Fibroblast of the aortic adventitia (primary cell): ENCODE results near the gene CBX1. TPM values are rescaled to one million over a fixed set of nuclear protein-coding genes. Genes with fewer than 3 reads are reported as not detected.
"Not testable (repeated sequence)": the region's sequence is repeated elsewhere in the genome, so short reads cannot be mapped to it uniquely, and the experiment has no call there.

Experiments
- DNase-seq: peaks from one replicate; pipeline ENCODE4 v3.0.0-alpha.2; 2010; ENCODE audit warnings: low read depth
- H3K4me3 ChIP-seq: 2 replicates; pipeline ENCODE4 v1.5.1; 2011; ENCODE audit warnings: low read depth, mild to moderate bottlenecking, control low read depth, low read length, moderate library complexity
- CTCF ChIP-seq: IDR thresholded peaks from 2 replicates; pipeline ENCODE4 v1.5.1; 2011; ENCODE audit warnings: mild to moderate bottlenecking, low read length, control low read depth, inconsistent platforms; ENCODE audit not compliant: insufficient read depth
- total RNA-seq: library from RNA; depleted of rRNA; stranded (reverse); fragments of >200 nt; gene quantifications from 2 replicates; pipeline ENCODE4 v1.2.3, GENCODE V29; 2012; ENCODE audit warnings: low replicate concordance

Gene CBX1
- total RNA-seq, 1 donor: 49.2 TPM

DNA sequence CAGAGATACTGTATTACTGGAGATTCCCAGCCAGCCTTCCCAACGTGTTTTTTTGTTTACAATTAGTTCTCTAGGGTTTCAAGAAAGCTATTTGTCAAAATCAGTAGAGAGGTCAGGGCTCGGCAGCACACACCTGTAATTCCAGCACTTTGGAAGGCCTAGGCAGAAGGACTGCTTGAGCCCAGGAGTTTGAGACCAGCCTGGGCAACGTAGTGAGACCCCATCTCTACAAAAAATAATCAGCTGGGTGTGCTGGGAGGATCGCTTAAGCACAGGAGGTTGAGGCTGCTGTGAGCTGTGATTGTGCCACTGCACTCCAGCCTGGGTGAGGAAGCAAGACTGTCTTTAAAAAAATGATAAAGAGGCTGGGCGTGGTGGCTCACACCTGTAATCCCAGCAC, 19.4 kb downstream of the CBX1 start:
- no peak for DNase-seq
- H3K4me3 ChIP-seq: no peak overlapping the region
- no peak for TF ChIP-seq CTCF

DNA sequence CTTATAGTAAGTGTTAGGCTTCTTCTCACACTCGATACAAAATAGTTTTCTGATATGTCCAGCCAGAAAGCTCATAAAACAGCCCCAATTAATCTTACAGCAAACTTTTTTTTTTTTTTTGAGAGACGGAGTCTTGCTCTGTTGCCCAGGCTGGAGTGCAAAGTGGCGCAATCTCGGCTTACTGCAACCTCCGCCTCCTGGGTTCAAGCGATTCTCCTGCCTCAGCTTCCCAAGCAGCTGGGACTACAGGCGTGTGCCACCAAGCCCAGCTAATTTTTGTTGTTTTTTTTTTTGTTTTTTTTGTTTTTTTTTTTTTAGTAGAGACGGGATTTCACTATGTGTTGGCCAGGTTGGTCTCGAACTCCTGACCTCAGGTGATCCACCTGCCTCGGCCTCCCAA, 24.1 kb downstream of the CBX1 start:
- not testable (repeated sequence) for DNase-seq, H3K4me3 ChIP-seq

GRCh38 chr17:48074322-48075081, 26.8 kb downstream of the CBX1 start:
- DNase-seq: peak; percentile 91
- H3K4me3 ChIP-seq: no peak overlapping the region
- TF ChIP-seq CTCF: peak; percentile 77

- DNase-seq: peak; percentile 57
- not testable (repeated sequence) for H3K4me3 ChIP-seq
Observed at GRCh38 chr17:48073566-48074094, 27.6 kb downstream of the CBX1 start.

DNA sequence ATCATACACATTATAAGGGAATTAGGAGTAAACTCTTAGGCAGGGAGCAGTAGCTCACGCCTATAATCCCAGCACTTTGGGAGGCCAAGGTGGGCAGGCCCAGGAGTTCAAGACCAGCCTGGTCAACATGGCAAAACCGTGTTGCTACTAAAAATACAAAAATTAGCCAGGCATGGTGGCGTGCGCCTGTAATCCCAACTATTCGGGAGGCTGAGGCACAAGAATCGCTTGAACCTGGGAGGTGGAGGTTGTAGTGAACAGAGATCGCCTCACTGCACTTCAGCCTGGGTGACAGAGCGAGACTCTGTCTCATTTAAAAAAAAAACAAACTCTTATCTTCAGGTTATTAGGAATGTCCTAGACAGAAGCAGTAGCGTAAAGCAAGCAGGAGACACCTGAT, 28.5 kb downstream of the CBX1 start:
- H3K4me3 ChIP-seq, DNase-seq: not testable (repeated sequence)

- DNase-seq: peak; percentile 83
- no peak overlapping the region for H3K4me3 ChIP-seq
- no peak for TF ChIP-seq CTCF
Observed at GRCh38 chr17:48071654-48072053, 29.6 kb downstream of the CBX1 start.

- no peak for DNase-seq
- TF ChIP-seq CTCF: no peak
- H3K4me3 ChIP-seq: no peak overlapping the region
Observed at GRCh38 chr17:48070195-48070594, 31.1 kb downstream of the CBX1 start.

- no peak overlapping the region for H3K4me3 ChIP-seq
- peak; percentile 57 for TF ChIP-seq CTCF
- DNase-seq: peak; percentile 59
Observed at GRCh38 chr17:48068491-48068961, 32.8 kb downstream of the CBX1 start.

DNA sequence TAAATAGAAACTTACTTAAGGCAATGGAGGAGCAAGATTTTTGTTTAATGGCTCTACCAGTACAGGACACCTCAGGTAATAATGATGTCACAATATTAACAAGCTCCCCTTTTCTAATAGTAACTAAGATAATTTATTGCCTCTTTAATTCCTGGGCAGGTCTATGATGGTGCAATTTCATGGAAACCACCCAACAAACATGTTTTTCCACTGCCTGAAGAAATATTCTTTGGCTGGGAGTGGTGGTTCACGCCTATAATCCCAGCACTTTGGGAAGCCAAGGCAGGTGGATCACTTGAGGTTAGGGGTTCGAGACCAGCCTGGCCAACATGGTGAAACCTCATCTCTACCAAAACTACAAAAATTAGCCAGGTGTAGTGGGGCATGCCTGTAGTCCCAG, 33.5 kb downstream of the CBX1 start:
- H3K4me3 ChIP-seq: not testable (repeated sequence)
- DNase-seq: peak; percentile 61
